Midbrain (tissue), 1 donor: ENCODE results near the gene DIP2C.

ENCODE experiments used
- DNase-seq: peaks from one replicate; lab custom pipeline; 2025; lab: John Stamatoyannopoulos, UW

DIP2C gene

DNA sequence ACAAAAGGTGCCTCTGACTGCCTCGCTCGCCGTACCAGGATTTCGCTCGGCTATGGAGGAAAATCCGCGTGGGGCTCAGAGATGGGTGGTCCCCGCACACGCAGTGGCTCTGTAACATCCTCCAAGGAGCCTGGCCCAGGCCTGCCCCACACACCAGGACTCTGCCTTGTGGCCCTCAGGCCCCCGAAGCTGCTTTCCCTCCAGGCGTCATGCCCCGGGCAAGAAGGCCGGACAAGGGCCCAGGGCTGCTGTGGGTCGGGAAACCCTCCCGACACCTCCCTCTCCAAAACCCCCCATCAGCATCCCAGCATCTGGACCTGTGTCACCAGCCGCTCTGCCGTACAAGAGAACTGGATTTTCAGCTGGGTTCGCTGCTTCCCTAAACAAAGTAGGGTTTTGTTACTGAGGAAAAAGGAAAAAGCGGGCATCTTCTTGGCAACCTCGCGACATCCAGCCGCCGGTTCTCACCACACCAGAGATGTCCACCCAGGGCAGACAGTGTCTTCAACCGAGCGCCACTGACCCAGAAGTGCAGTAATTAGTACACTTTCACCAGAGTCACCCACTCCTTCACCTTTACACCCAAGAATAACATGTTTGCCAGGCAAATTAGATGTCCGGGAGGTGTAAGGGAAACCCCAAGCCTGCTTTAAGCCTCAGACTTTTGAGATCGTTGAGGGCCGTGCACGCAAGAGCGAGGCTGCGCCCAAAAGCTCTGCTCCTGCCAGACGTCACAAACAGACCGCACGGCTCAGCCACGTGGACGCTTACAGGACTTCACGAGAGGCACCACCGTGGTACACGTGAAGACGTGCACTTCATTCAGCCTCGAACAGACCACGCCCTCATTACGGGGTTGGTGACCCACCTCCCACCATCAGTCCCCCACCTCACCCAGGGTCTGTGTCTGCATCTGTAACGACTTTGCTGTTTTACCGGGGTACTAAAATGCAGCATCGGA is 62.2 kb downstream of the DIP2C start:
- DNase-seq, result no peak

DNA sequence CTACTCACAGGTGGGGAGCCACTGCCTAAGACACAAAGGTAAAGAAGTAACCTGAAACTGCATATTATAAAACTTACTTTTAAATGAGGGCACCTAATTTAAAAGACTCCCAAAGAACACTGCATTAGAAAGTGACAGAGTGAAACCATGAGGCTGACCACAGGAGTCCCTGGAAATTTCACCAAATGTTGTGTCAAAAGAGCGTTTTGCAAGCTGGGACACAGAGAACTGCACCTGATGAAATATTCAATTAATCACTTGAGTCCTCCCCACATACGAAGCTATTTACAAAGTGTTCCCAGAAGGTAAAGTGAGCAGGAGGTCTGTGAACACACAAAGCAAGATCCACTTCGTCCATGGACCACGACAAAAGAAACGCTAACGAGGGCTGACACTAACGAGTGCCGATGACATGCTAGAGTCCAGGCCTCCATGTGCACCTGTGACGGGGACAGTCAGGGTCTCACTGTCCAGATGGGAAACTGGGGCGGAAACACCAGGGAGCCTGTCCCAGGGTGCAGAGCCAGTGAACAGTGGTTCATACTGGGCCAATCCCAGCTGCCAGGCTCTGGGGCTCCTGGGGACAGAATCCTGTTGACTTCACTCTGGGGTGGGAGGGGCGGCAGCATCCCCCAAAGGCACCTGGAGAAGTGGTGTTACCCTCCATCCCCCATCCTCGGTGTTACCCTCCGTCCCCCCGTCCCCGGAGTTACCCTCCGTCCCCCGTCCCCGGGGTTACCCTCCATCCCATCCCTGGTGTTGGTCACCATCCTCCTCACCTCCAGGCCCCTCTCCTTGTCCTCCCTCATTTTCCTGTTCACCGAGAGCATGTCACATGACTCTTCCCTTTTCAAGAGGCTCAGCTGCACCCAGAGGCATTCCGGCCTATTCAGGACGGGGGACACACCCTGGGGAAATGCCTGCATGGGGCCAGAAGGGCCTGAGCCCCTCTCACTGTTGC is 63.4 kb downstream of the DIP2C start:
- DNase-seq, result no peak

DNA sequence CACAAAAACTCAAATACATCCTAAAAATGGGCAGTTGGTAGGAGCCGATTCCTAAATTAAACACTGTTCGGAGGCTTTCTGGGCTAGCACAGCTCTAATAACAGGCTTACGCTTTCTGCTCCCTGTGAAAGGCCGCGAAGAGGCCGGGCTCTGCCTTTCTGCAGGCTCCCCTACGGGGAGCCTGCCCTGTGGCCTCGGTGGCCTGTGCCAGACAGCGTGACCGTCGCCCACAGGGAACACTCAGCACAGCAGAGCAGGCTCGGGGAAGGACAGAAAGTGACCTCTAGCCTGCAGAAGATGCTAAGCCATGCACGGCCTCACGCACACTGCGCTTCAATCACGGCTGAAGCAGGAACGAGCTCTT is 64.2 kb downstream of the DIP2C start:
- DNase-seq, result peak; percentile 87

DNA sequence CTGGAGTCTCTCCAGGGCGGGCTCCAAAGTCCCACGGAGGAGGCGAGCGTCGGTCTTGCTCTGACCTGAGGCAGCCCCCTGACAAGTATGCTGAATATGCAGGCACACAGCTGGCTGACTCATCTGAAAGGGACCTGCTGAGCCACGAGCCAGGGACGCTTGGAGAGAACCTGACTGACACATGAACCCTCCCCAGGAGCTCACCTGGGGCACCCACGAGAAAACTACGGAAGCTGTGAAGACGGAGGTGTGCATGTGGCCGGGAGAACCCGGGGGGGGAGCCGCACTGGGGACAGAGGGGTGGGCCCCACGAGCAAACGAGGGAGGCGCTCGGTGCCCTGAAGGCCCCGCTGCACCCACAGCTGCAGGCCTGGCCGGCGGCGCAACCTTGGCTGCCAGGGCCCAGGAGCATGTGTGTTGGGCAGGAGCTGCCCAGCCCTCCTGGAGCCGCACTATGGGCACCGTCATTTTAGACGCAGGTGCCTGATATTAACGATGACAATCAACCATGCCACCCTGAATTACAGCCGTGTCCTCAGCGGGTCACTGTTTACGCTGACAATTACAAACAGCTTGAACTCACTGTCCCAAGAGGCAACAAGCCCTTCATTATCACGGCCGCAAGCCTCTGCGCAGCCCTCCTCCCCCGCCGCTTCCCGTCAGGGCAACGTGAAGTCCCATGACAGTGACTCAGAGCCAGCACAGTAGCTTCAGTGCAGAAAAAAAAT is 64.7 kb downstream of the DIP2C start:
- DNase-seq, result peak; percentile 90

DNA sequence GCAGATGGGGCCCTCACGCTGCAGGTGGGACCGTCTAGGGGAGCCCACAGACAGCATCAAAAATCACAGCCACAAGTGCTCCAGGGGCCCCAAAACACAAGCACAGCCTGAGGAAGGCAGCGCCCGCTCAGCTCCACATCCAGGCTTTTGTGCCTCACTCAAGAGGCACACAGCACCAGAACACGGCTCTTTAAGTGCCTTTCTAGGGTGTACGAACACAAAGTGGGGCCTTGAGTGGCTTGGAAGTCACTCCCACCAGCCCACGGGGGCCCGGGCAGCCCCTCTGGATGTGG is 65.2 kb downstream of the DIP2C start:
- DNase-seq, result no peak

DNA sequence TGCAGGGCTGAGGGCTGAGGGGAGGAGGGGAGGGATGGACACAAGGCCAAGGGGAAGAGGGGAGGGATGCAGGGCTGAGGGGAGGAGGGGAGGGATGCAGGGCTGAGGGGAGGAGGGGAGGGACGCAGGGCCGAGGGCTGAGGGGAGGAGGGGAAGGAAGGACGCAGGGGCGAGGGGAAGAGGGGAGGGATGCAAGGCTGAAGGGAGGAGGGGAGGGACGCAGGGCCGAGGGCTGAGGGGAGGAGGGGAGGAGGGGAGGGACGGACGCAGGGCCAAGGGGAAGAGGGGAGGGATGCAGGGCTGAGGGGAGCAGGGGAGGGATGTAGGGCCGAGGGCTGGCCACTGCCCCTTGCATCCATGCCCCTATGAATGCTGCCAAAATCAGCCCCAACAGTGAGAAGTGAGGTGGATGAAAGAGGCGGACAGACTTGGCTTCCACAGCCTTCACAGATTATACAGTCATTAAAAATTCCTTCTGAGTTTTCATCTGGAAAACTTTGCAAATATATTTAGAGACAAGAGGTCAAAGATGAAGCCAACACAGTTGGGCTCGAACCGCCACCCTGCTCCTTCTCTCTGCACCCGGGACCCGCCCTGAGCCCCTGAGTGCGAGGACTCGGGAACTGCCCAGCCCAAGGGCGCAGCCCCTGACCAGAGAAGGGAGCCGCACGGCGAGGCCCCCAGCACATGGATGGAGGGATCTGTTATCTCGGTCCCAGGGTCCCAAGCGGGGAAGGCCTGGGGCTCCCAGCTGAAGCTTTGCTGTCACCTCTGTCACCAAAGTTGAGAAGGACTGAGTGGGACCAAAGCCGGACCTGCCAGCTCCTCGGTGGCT is 65.8 kb downstream of the DIP2C start:
- no peak for DNase-seq

DNA sequence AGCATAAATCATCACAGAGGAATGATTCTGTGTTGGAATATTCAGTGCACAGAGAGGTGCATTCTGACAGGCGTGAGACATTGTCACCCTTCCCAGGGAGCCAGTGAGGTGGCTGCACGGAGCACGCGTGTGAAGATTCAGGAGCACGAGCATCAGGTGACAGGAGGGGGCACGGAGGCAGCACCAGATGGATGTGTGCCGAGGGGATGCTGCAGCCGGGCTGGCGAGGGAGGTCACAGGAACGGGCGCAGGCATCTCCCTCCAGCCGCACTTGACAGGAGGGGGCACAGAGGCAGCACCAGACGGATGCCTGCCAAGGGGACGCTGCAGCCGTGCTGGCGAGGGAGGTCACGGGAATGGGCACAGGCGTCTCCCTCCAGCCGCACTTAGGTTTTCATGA is 66.5 kb downstream of the DIP2C start:
- no peak for DNase-seq

DNA sequence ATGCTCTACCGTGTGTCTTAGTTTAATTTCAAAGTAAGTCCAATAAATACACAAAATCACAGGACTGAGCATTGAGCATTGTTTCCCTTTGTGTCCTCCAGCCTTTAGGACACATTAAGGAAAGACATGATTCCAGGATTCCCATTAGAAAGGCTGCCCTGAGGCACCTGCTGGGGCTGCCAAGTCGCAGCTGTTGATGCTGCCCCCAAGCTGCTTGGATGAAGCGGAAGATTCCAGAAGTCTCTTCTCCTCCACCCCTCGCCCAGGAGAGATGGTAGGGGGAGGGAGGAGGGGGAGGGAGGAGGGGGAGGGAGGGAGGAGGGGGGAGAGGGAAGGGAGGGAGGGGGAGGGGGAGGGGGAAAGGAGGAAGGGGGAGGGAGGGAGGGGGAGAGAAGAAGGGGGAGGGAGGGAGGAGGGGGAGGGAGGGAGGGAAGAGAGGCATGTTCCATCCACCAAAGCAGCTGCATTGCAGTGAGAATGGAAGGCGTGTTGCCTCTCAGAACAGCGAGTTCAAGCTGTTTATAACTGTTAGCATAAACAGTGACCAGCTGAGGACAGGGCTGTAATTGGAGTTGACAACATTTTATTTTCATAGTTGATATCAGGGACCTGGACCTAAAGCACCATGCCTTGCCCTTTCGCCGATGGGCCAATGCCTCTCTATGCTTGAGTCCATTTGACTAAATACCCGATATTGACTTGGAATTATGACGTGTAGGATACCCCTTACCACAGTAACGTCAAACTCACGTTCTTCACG is 67.3 kb downstream of the DIP2C start:
- DNase-seq, result peak; percentile 61

DNA sequence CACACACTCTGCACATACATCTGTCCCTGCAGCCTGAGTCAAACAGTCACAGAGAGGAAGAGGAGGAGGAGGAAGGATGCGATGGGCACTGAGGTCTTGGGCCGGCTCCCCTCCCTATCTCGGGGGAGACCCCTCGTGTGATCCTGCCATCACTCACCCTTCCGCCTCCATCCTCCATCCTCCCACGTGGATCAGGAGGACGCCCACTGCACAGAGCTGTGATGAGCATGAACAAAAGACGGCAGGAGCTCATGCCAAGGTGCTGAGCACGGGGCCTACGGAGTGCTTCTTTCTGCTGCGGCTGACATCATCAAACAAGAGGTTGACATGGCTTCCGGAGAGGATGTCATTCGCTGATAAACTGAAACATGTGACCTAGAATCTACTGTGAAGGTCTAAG is 68.0 kb downstream of the DIP2C start:
- DNase-seq, result no peak

DNA sequence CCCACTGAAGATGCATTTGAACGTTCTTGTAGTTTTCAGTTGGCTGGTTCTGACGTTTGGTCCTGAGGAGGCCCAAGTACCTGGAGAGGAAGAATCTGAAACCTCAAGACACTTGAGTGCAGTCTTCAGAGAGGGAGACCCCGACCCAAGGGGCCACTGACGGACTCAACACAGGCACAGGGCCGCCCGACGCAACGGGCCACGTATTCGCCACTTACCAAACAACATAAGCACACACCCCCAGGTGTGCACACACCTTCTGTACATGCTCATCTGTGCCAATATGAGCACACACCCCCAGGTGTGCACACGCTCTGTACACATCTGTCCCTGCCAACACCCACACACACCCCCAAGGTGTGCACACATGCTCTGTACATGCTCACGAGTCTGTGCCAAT is 68.5 kb downstream of the DIP2C start:
- DNase-seq, result no peak

DNA sequence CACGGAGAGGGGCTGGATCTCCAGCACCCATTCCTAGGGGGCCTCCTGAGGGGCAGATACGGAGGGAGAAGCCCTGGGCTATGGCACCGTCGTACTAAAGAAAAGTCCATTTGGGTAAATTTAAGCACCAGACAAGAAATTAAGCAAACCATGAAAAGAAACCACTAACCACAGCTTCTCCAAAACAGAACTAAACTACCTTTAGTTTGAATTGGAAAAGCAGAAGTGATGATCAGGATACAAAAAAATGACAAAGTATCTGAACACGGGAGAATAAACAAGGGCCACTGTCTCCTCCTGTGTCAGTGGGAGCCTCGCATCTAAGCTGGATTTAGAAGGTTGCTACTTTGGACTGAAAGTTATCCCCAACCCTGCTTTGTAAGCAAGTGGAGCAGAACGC is 69.1 kb downstream of the DIP2C start:
- DNase-seq, result no peak

DNA sequence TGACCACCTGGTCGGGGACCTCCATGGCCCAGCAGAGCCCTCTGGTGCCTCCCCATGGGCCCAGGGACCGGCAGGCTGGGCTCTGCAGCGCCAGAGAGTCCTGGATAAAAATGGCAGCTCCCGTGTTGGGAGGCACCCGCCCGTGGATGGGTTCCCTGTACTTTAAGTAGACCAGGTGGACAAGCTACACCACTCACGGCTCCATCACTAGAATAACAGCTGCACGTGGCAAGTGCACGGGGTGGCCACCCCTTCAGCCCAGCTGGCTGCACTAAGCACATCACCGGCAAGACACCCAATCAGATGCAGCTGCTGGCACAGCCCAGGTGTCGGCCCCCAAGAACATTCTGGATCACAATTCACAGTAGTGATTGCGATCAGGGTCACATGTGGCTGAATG is 69.8 kb downstream of the DIP2C start:
- DNase-seq, result no peak

DNA sequence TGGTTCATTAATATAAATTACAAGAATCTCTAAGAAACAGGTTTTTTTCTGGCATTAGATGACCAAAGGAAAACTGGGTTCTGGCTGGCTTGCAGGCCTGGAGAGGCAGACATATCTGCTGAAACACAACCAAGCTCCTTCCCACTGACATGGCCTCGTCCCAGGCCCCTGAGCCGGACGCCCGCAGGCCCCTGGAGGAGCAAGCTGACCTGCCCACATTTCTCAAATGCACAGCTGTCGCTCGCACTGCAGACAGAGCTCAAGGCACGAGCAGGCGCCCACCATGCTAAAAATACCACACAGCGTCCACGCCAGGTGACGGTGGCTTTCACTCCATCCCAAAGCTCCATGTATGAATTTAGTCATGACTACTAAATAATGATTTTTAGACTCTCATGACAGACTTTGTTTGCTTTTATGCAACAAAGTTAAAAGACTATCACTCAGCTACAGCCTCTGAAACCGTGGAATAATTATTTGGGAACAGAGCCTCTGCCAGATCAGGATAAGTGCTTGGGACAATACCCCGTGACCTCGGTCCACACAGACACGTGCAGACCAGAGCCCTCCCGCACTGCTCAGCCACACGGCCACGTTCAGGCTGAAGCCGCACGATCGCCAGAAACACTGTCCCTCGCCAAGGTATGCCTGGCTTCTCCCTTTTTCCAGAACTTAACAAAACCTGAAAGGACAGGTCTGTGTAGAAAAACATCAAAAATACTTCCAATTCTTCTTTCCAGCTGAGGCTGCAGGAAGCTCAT is 71.1 kb downstream of the DIP2C start:
- DNase-seq, result no peak

DNA sequence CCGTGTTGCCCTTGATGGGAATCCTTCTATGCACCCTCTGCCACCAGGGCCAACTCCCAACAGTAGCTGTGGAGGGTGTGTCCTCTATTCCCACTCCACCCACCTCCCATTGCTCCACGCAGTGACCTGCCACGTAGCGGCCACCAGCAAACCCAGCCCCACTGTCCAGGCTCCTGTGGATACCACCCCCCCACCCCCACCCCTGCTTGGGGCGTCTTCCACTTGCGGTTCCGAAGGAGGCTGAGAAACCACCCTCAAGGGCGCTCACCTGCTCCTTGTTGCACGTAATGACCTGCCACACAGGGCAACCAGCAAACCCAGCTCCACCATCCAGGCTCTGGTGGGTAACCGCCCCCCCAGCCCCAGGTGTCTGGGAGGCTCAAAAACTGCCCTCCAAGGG is 72.0 kb downstream of the DIP2C start:
- DNase-seq, result no peak

DNA sequence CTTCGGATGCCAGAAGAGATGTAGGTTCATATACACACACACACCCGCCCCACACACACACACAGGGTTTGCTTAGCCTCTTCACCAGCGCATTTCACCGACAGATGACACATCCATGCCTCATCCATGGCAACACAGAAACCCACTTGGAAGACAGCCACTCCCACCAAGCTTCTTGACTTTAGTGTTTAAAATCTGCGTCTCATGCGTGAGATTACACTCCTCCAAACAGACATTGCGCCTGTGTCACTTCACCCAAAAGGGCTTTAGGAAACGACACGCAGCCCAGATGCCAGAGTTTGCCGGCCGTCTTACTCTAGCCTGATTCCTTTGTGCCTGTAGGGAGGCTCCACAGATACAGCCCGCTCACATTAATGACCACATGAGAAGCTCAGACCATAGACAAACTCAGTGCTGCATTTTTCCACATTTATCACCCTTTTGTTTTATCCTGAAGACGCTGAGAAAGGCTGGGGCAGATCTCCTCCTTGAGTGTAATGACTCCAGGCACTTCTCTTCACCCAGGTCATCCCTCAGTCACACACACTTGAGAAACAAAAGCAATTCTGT is 73.8 kb downstream of the DIP2C start:
- no peak for DNase-seq

DNA sequence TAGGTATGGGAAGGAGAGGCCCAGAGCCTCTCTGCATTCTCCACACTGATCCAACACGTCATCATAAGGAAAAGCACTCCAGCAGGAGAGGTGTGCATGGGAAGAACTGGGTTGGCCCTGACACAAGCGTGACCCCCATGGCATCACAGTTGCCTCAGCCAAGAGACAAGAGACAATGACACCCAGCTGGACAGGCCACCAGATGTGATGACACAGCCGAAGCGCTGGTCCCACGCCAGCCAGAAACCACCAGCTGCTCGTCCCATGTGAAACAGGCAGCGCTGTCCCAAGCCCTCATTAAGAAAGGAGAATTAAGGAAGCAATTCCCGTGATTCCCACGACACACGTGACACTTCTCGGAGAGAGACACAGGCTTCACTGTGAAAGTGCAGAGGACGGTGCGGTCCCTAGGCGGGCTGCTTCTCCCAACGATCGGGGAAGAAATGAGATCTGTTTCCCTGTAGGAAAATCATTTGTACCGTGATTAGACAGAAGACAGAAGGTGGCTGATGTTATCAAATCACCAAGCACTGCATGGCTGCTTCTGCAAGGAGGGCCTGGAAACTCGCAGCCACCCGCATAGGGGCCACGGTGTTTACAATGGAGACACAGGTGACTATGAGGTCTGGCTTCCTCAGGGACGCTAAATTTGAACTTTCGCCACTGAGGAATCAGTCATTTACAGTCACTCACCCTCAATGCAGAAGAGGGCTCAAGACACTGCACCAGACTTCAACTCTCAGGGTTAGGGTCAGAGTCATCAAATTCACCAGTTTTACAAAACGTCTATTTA is 74.5 kb downstream of the DIP2C start:
- DNase-seq, result peak; percentile 90

DNA sequence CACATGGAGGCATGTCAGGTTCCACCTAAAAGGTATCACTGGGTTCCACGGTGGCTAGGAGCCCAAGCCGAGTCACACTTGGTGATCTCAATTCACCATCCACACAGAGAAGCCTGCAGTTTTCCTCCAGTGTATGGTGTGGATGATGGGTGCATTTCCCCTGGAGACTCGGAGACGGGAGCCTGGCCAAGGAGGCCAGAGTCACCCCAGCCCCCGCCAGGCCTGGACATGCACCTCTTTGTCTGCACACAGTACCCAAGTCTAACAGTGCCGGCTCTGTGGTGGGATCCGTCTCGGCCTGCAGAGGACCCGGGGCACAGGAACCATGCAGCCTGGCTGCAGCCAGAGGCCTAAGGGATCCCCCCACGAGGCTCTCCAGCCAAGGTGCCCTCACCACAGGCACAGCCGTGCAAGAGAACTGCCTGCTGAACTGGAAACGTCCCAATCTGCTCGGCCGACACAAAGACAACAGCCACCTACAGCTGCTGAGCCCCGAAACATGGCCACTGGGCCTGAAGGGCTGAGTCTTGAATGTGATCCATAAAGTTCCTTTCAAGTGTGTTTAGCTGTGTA is 75.2 kb downstream of the DIP2C start:
- DNase-seq, result no peak
